Natural killer cell treated with Interleukin-12 subunit alpha and Interleukin-12 subunit beta and Interleukin-15 and Interleukin-18, amount 100 ng/mL, for 72 hours (primary cell): ENCODE data around the gene RGS3. TPM values are rescaled to one million over a fixed set of nuclear protein-coding genes. Genes with fewer than 3 reads are reported as not detected.

ENCODE experiments used
- total RNA-seq, 2 donors: library from RNA; stranded (reverse); gene quantifications; one replicate each; pipeline ENCODE4 v1.2.3, GENCODE V29; 2022

Gene RGS3
- total RNA-seq, 2 donors from 2014 or later, result 71.7 to 144 TPM

Other genes starting within 250 kb of the RGS3 start
- gene FKBP15, start 242.4 kb upstream of the RGS3 start, total RNA-seq, result 10 to 100 TPM; 47.2 to 60.4 TPM
- gene SLC31A1, start 242.2 kb upstream of the RGS3 start, total RNA-seq, result 10 to 100 TPM; 20.0 to 20.5 TPM
- 10 to 100 TPM; 16.5 to 39.1 TPM for gene CDC26, start 188.2 kb upstream of the RGS3 start, total RNA-seq
- gene PRPF4, start 188.1 kb upstream of the RGS3 start, total RNA-seq, result 10 to 100 TPM; 33.9 to 47.8 TPM
- gene RNF183, start 160.4 kb upstream of the RGS3 start, total RNA-seq, result not detected
- gene WDR31, start 123.5 kb upstream of the RGS3 start, total RNA-seq, result 1 to 10 TPM in 1 of 2 donors, under 1 TPM in 1; 0.83 to 1.4 TPM
- 1 to 10 TPM; 2.5 to 5.0 TPM for gene BSPRY, start 114.2 kb upstream of the RGS3 start, total RNA-seq
- 10 to 100 TPM; 11.0 to 15.7 TPM for gene HDHD3, start 86.7 kb upstream of the RGS3 start, total RNA-seq
- 10 to 100 TPM; 18.7 to 19.5 TPM for gene ALAD, start 62.4 kb upstream of the RGS3 start, total RNA-seq
- 10 to 100 TPM; 62.7 to 76.1 TPM for gene POLE3, start 53.1 kb upstream of the RGS3 start, total RNA-seq
- 1 to 10 TPM; 1.1 to 1.3 TPM for gene C9orf43, start 53.0 kb upstream of the RGS3 start, total RNA-seq